NCI-H1092 (cell line): ENCODE measurements around the gene ERV3-1.
"Not testable (repeated sequence)": the region's sequence is repeated elsewhere in the genome, so short reads cannot be mapped to it uniquely, and the experiment has no call there.

Source experiments
- DNase-seq: peaks from one replicate; lab custom pipeline; 2025; lab: John Stamatoyannopoulos, UW

Gene ERV3-1

DNA sequence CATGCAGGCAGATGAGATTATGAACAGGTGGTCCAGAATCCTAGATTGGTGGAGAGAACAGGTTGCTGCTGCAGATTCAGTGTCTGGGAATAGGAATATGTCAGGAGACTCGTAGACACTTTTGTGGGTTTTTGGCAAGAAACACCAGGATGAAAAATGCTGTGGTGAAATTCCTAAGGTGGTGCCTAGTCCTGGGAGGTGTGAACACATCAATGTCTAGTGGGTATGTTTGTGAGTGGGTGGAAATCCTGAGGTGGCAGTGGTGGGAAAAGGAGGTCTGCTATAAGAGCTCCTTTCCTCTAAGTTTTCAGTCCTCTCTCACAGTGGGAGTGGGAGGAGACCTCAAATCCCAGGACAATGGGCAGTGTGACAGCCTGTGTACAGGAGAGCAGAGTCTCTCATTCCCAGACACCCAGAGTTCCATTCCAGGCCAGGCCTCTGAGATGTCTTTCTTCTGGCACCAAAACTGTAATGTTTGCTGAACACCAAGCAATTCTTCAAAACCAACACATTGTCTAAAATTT is 5.1 kb downstream of the ERV3-1 start:
- no peak for DNase-seq

GRCh38 chr7:64999165-65000004 is 7.1 kb downstream of the ERV3-1 start:
- DNase-seq: no peak

- no peak for DNase-seq
Observed at GRCh38 chr7:64998865-64999164, 7.7 kb downstream of the ERV3-1 start.

DNA sequence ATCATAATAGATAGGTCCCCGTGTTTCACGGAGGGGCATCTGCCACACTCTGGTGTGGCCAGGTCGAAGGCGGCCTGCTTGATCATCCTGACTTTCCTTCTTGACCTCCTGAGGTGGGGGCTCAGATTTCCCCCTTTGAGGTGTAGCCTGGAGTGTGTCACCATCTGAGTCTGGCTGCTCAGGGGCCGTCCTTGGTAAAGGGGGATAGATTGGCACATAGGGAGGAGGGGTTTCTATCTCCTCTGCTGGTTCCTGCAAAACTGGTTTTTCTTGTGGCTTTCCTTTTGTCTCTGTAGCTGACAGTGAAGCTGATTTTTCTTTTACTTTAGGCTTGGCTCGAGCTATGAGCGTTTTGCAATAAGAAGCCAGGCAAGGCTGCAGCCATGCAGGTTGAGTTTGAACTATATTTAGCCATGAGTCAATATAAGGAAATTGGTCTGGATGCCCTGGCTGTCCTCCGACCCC is 8.5 kb downstream of the ERV3-1 start:
- no peak for DNase-seq

DNA sequence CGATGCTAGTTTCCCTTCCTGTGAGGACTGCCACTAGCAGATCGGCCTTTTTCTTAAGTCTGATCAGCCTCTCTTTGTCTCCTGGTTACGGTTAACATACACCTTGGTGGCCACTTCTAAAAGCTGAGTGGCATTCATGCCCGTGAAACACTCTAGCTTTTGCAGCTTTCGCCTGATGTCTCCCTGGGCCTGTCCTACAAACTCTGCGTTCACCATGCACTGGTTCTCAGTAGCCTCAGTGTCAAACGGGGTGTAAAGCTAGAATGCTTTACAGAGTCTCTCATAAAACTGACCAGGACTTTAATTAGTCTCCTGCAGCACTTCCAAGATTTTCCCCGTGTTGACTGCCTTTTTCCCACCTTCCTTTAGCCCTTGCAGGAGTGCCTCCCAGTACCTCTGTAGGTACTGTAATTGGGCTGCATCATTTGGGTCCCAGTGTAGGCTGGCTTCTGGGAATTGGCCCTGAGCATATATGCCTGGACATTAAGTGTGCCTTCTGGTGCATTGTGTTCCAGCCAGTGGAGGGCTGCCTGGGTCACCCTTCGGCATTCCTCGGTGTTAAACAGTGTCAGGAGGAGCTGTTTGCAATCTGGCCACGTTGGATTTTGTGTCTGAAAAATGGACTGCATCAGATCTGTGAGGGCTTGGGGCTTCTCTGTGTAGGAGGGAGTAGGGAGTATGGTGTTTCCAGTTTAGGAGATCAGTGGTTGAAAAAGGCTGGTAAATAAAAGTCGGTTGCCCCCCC is 9.2 kb downstream of the ERV3-1 start:
- no peak for DNase-seq

DNA sequence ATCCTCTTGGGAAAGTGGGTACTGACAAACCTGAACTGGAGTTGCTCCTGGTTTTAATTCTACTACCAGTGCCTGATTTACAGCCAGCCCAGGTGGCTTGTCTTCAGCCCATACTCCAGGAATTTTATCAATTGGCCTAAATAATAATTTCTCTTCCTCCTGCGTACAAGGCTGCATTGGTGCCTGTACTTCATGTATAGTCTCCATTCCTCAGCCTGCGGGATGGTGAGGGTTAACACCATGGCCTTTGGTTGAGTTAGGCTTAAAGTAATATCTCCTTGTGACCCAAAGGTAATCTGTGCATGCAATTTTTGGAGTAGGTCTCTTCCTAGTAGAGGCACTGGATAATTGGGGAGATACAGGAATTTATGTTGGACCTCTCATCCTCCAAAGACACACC is 10.2 kb downstream of the ERV3-1 start:
- no peak for DNase-seq

DNA sequence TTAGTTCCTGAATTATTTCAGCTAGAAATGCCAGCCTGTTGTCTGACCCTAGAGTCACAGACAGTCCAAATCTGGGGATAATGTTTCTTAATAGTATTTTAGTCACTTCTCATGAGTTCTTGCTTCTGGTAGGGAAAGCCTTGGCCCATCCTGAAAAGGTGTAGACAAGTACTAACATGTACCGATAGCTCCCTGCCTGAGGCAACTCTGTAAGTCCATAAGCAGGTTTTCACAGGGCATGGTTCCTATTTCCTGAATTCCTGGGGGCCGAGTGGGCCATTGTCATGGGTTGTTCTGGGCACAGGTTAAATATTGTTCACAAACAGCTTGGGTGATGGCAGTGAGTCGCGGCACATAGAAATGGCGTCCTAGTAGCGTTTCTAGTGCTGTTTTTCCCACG is 12.6 kb downstream of the ERV3-1 start:
- DNase-seq: no peak

GRCh38 chr7:64992971-64993370 is 13.5 kb downstream of the ERV3-1 start:
- DNase-seq: no peak

DNA sequence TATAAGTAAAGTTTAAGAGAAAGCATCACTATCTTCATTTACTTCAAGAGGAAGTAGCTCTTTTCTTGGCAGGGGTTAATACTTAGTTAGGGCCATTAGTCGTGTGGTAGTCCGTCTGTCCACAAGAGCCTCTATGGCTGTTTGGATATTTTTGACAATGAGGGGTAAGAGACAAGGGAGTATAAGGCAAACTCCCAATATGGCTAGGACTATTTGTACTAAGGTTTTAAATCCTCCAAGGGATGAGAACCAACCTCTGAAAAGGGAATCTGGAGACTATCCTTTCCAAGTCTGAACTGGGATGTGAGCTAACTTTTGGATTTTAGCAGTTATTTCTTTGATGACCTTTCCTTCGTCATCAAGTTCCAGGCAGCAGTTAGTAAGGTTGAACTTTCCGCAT is 15.6 kb downstream of the ERV3-1 start, which contains the start of gene ZNF117:
TSS of gene ZNF117 (minus strand) at position 101 of the 400 bp plus-strand sequence.
- no peak for DNase-seq

GRCh38 chr7:64990216-64990615 is 16.3 kb downstream of the ERV3-1 start:
- no peak for DNase-seq

DNA sequence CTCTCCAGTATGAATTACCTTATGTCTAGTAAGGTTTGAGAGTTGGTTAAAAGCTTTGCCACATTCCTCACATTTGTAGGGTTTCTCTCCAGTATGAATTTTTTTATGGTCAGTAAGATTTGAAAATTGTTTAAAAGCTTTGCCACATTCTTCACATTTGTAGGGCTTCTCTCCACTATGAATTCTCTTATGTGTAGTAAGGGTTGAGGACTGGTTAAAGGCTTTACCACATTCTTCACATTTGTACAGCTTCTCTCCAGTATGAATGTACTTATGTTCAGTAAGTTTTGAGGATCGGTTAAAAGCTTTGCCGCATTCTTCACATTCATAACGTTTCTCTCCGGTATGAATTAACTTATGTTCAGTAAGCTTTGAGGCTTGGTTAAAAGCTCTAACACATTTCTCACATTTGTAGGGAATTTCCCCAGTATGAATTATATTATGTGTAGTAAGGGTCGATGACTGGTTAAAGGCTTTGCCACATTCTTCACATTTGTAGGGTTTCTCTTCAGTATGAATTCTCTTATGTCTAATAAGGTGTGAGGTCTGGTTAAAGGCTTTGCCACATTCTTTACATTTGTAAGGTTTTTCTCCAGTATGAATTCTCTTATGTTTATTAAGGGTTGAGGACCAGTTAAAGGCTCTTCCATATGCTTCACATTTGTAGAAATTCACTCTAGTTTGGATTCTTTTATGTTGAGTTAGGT is 27.8 kb downstream of the ERV3-1 start:
- DNase-seq: no peak

GRCh38 chr7:64965594-64965993 is 40.9 kb downstream of the ERV3-1 start:
- no peak for DNase-seq

GRCh38 chr7:64959072-64959747 is 47.3 kb downstream of the ERV3-1 start:
- no peak for DNase-seq

GRCh38 chr7:64951250-64951848 is 55.1 kb downstream of the ERV3-1 start:
- peak; percentile 35 for DNase-seq

DNA sequence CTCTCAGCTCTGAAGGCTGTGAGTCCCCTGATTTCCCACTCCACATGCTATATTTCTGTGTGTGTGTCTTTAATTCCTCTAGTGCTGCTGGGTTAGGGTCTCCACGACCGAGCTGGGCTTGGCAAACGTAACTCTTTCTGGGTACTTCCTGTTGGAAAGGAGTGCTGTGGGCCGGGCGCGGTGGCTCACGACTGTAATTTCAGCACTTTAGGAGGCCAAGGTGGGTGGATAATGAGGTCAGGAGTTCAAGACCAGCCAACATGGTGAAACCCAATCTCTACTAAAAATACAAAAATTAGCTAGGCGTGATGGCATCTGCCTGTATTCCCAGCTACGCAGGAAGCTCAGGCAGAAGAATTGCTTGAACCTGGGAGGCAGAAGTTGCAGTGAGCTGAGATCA is 55.8 kb downstream of the ERV3-1 start:
- not testable (repeated sequence) for DNase-seq

GRCh38 chr7:64948774-64949173 is 57.7 kb downstream of the ERV3-1 start:
- DNase-seq: not testable (repeated sequence)

DNA sequence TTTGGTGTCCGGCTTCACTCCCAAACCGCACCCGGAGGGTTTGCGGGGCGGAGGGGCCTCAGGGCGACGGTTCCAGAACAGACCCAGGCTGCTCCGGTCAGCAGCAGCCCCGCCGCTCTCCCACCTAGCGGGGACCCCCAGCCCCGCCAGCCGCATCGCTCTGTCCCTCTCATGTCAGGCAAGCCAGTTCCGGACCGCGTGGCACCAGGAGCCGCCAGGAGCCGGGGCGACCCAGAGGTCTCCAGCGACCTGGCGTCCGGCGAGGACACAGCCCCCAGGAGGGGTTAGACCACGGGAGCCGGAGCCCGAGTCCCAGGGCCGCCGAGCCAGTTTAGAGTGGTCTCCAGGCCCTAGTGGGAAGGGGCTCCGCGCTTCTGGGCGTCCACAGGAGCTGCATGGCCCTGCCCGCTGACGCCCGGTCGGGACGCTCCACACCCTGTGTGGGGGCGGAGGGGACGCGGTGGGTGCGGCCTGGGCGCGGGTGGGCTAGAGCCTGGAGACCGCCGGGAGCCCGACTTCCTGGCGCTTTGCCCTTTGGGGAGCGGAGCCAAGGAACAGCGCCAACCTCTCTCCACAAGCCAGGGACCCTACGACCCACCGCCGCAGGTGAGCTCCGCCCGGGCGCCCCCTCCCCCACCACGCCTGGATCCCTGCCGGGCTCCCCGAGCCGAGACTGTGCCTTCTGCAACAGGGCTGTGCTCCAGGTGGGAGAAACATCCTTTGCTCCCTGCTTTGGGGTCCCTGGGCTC is 59.1 kb downstream of the ERV3-1 start:
- no peak for DNase-seq

DNA sequence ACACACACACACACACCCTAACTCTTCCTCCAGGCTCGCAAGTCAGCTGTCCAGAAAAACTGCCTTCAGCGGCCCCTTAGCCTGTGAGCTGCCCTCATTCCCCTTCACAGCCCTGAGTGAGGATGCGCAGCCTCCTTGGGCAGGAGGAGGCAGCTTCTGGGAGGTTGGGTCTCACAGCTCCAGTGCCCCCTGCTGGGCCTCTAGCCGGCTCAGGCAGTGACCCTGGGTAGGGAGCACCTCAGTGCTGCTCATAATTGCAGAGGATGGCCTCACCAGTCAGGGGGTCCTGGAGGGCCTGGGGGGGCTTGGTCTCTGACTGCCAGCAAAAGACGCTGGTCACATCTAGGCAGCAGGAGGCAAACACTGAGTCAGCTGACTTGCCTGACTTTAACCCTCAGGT is 59.7 kb downstream of the ERV3-1 start:
- peak; percentile 36 for DNase-seq

DNA sequence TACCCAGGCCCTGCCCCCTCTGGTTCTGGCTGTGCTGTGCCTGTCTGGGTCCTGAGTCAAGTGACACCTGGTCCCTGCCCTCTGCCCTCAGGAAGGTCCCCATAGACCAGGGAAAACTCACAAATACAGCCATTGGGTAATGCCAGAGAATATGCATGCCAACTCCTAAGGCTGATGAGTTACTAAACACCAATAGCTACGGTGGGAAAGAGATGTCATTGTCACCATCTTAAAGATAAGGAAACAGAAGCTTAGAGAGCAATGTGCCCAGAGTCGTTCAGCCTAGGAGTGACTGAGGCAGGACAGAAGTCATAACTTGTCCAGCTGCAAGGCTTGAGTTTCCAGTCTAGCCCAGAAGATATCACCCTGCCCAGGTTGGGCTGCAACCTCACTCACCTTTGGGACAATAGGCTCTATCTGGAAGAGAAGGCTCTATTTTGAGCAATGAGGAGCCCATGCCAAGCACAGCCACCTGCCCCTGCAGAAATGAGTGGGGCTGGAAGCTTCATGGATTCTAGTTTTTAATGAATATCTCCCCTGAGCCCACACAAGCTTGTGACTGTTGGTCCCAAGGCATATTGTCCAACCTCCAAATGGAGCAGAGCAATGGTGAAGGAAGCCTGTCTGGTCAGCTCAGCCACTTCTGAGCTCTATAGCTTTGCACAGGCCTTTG is 60.8 kb downstream of the ERV3-1 start:
- DNase-seq: no peak
